WTC11 (cell line): ENCODE measurements around the gene C1QTNF8. TPM values are rescaled to one million over a fixed set of nuclear protein-coding genes. Genes with fewer than 3 reads are reported as not detected.

ENCODE experiments used
- ATAC-seq: fragments of 200-7000 bp; cut with Tn5 transposase; 2 replicates; pipeline ENCODE4 v1.10.0; 2021; ENCODE audit warnings: mild to moderate bottlenecking, moderate library complexity
- CTCF ChIA-PET: fragments of 300-600 bp; sonication (Branson Sonifier 250); formaldehyde crosslinking; loops from one replicate; lab custom pipeline; 2021; ENCODE audit warnings: antibody characterized with exemption; lab: Charles Lee
- POLR2A ChIA-PET: fragments of 350-600 bp; sonication (Branson Sonifier 250); formaldehyde crosslinking; loops from one replicate; lab custom pipeline; 2021; ENCODE audit warnings: antibody characterized with exemption; lab: Charles Lee
- DNase-seq: peaks from one replicate; pipeline ENCODE4 v3.0.0; 2021; ENCODE audit warnings: low spot score
- H3K27ac Mint-ChIP-seq: 2 replicates; pipeline ENCODE4 v1.8.0; 2021; ENCODE audit warnings: mixed read lengths
- H3K27me3 Mint-ChIP-seq: 2 replicates; pipeline ENCODE4 v1.8.0; 2021; ENCODE audit warnings: low read depth, mild to moderate bottlenecking, moderate library complexity, mixed read lengths
- H3K36me3 Mint-ChIP-seq: 2 replicates; pipeline ENCODE4 v1.8.0; 2021; ENCODE audit warnings: mixed read lengths
- H3K4me1 Mint-ChIP-seq: 2 replicates; pipeline ENCODE4 v1.8.0; 2022; ENCODE audit warnings: mixed read lengths
- H3K4me3 Mint-ChIP-seq: 2 replicates; pipeline ENCODE4 v1.8.0; 2021; ENCODE audit warnings: mild to moderate bottlenecking, moderate library complexity, mixed read lengths
- H3K9me3 Mint-ChIP-seq: 2 replicates; pipeline ENCODE4 v1.8.0; 2021; ENCODE audit warnings: mixed read lengths
- CBFB ChIP-seq: sonication (generic); formaldehyde crosslinking; IDR thresholded peaks from 2 replicates; pipeline ENCODE4 v1.8.1; 2022; ENCODE audit warnings: mild to moderate bottlenecking, low read depth, missing genetic modification reagents
- CREB1 ChIP-seq: sonication (generic); formaldehyde crosslinking; IDR thresholded peaks from 2 replicates; pipeline ENCODE4 v1.8.0; 2023; ENCODE audit warnings: mild to moderate bottlenecking, missing genetic modification reagents
- ELF4 ChIP-seq: sonication (generic); formaldehyde crosslinking; IDR thresholded peaks from 2 replicates; pipeline ENCODE4 v1.8.1; 2022; ENCODE audit warnings: low read depth, mild to moderate bottlenecking, moderate library complexity, missing genetic modification reagents
- EMX1 ChIP-seq: fragments of 250-450 bp; sonication (Bioruptor Pico); IDR thresholded peaks from 2 replicates; pipeline ENCODE4 v1.8.0; 2021; ENCODE audit warnings: mild to moderate bottlenecking
- FOXJ3 ChIP-seq: sonication (generic); formaldehyde crosslinking; IDR thresholded peaks from 2 replicates; pipeline ENCODE4 v1.9.0; 2021; ENCODE audit warnings: missing genetic modification reagents, mild to moderate bottlenecking, borderline replicate concordance
- GTF2I ChIP-seq: fragments of 250-450 bp; sonication (Bioruptor Pico); conservative IDR thresholded peaks from 2 replicates; pipeline ENCODE4 v1.4.0; 2021; ENCODE audit warnings: mild to moderate bottlenecking
- HMGA2 ChIP-seq: fragments of 250-450 bp; sonication (Bioruptor Pico); IDR thresholded peaks from 2 replicates; pipeline ENCODE4 v1.4.0; 2021; ENCODE audit warnings: mild to moderate bottlenecking, moderate library complexity
- JAZF1 ChIP-seq: fragments of 250-450 bp; sonication (Bioruptor Pico); IDR thresholded peaks from 2 replicates; pipeline ENCODE4 v1.9.0; 2021; ENCODE audit warnings: moderate library complexity, mild to moderate bottlenecking, inconsistent platforms
- KAT7 ChIP-seq: sonication (generic); formaldehyde crosslinking; IDR thresholded peaks from 2 replicates; pipeline ENCODE4 v1.8.1; 2023; ENCODE audit warnings: missing genetic modification reagents, mild to moderate bottlenecking, borderline replicate concordance
- MXD4 ChIP-seq: fragments of 250-450 bp; sonication (Bioruptor Pico); IDR thresholded peaks from 2 replicates; pipeline ENCODE4 v1.8.0; 2021; ENCODE audit warnings: mild to moderate bottlenecking, moderate library complexity, borderline replicate concordance
- NR2C2 ChIP-seq: sonication (generic); formaldehyde crosslinking; IDR thresholded peaks from 2 replicates; pipeline ENCODE4 v1.8.0; 2022; ENCODE audit warnings: mild to moderate bottlenecking, missing genetic modification reagents
- SMAD3 ChIP-seq: sonication (generic); formaldehyde crosslinking; IDR thresholded peaks from 2 replicates; pipeline ENCODE4 v1.8.0; 2022; ENCODE audit warnings: missing genetic modification reagents, mild to moderate bottlenecking, borderline replicate concordance
- SOX15 ChIP-seq: fragments of 250-450 bp; sonication (Bioruptor Pico); IDR thresholded peaks from 2 replicates; pipeline ENCODE4 v1.9.0; 2021; ENCODE audit warnings: mild to moderate bottlenecking
- TEAD1 ChIP-seq: sonication (generic); formaldehyde crosslinking; IDR thresholded peaks from 2 replicates; pipeline ENCODE4 v1.8.0; 2022; ENCODE audit warnings: mild to moderate bottlenecking, missing genetic modification reagents
- ZNF219 ChIP-seq: sonication (generic); formaldehyde crosslinking; IDR thresholded peaks from 2 replicates; pipeline ENCODE4 v1.8.0; 2023; ENCODE audit warnings: missing genetic modification reagents, mild to moderate bottlenecking, borderline replicate concordance
- ZNF263 ChIP-seq: sonication (generic); formaldehyde crosslinking; IDR thresholded peaks from 2 replicates; pipeline ENCODE4 v1.8.1; 2022; ENCODE audit warnings: low read depth, mild to moderate bottlenecking, moderate library complexity, missing genetic modification reagents
- ZNF671 ChIP-seq: fragments of 250-450 bp; sonication (Bioruptor Pico); IDR thresholded peaks from 2 replicates; pipeline ENCODE4 v1.8.0; 2021; ENCODE audit warnings: mild to moderate bottlenecking
- total RNA-seq: library from RNA; stranded (reverse); gene quantifications from 3 replicates; pipeline ENCODE4 v1.2.3, GENCODE V29; 2021
- TF ChIP-seq, protein P1 (sequence below): sonication (generic); formaldehyde crosslinking; IDR thresholded peaks from 2 replicates; pipeline ENCODE4 v1.8.1; 2023; ENCODE audit warnings: mild to moderate bottlenecking, missing genetic modification reagents
- TF ChIP-seq, protein P2 (sequence below): sonication (generic); formaldehyde crosslinking; IDR thresholded peaks from 2 replicates; pipeline ENCODE4 v1.8.1; 2022; ENCODE audit warnings: low read depth, mild to moderate bottlenecking, moderate library complexity, missing genetic modification reagents, borderline replicate concordance
- TF ChIP-seq, protein P3 (sequence below): sonication (generic); formaldehyde crosslinking; conservative IDR thresholded peaks from 2 replicates; pipeline ENCODE4 v1.8.1; 2023; ENCODE audit warnings: mild to moderate bottlenecking, low read depth, missing genetic modification reagents, moderate library complexity
- TF ChIP-seq, protein P4 (sequence below): sonication (generic); formaldehyde crosslinking; IDR thresholded peaks from 2 replicates; pipeline ENCODE4 v1.8.1; 2023; ENCODE audit warnings: mild to moderate bottlenecking, missing genetic modification reagents, borderline replicate concordance
- TF ChIP-seq, protein P5 (sequence below): fragments of 250-450 bp; sonication (Bioruptor Pico); IDR thresholded peaks from 2 replicates; pipeline ENCODE4 v1.9.0; 2021; ENCODE audit warnings: moderate library complexity, mild to moderate bottlenecking, inconsistent platforms, borderline replicate concordance
- TF ChIP-seq, protein P6 (sequence below): sonication (generic); formaldehyde crosslinking; IDR thresholded peaks from 2 replicates; pipeline ENCODE4 v1.8.0; 2022; ENCODE audit warnings: mild to moderate bottlenecking, missing genetic modification reagents

C1QTNF8 gene
- total RNA-seq, 1 experiment from 2014 or later = 0.13 TPM

DNA sequence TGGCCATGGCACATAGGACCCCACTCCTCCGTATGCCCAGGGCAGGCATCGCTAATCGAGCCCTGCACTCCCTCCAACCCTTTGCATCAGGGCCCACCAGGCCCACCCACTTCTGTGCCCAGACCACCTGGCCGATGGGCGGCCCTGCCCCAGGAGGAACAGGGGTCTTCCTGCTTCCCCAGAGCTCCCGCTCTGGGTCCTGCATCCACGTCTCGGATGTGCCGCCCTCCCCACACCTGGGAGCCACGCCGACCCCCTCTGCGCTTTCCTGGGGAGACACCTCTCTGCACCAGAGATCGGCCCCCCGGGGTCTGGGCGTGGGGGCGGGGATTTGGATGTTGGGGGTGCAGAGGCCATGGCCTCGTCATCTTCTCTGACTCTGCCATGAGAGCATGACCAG, 44.6 kb downstream of the C1QTNF8 start:
- no peak for TF ChIP-seq CREB1 (CRISPR knock-in tag)
- TF ChIP-seq ELF4 (CRISPR knock-in tag) = no peak
- TF ChIP-seq, protein P1, sequence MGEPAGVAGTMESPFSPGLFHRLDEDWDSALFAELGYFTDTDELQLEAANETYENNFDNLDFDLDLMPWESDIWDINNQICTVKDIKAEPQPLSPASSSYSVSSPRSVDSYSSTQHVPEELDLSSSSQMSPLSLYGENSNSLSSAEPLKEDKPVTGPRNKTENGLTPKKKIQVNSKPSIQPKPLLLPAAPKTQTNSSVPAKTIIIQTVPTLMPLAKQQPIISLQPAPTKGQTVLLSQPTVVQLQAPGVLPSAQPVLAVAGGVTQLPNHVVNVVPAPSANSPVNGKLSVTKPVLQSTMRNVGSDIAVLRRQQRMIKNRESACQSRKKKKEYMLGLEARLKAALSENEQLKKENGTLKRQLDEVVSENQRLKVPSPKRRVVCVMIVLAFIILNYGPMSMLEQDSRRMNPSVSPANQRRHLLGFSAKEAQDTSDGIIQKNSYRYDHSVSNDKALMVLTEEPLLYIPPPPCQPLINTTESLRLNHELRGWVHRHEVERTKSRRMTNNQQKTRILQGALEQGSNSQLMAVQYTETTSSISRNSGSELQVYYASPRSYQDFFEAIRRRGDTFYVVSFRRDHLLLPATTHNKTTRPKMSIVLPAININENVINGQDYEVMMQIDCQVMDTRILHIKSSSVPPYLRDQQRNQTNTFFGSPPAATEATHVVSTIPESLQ (CRISPR knock-in tag) = no peak
- TF ChIP-seq, protein P2, sequence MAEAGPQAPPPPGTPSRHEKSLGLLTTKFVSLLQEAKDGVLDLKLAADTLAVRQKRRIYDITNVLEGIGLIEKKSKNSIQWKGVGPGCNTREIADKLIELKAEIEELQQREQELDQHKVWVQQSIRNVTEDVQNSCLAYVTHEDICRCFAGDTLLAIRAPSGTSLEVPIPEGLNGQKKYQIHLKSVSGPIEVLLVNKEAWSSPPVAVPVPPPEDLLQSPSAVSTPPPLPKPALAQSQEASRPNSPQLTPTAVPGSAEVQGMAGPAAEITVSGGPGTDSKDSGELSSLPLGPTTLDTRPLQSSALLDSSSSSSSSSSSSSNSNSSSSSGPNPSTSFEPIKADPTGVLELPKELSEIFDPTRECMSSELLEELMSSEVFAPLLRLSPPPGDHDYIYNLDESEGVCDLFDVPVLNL = no peak
- no peak for TF ChIP-seq ZNF219
- no peak for TF ChIP-seq CBFB (CRISPR knock-in tag)
- TF ChIP-seq GTF2I (CRISPR knock-in tag) = no peak
- TF ChIP-seq ZNF263 = no peak
- TF ChIP-seq, protein P3, sequence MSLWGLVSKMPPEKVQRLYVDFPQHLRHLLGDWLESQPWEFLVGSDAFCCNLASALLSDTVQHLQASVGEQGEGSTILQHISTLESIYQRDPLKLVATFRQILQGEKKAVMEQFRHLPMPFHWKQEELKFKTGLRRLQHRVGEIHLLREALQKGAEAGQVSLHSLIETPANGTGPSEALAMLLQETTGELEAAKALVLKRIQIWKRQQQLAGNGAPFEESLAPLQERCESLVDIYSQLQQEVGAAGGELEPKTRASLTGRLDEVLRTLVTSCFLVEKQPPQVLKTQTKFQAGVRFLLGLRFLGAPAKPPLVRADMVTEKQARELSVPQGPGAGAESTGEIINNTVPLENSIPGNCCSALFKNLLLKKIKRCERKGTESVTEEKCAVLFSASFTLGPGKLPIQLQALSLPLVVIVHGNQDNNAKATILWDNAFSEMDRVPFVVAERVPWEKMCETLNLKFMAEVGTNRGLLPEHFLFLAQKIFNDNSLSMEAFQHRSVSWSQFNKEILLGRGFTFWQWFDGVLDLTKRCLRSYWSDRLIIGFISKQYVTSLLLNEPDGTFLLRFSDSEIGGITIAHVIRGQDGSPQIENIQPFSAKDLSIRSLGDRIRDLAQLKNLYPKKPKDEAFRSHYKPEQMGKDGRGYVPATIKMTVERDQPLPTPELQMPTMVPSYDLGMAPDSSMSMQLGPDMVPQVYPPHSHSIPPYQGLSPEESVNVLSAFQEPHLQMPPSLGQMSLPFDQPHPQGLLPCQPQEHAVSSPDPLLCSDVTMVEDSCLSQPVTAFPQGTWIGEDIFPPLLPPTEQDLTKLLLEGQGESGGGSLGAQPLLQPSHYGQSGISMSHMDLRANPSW (CRISPR knock-in tag) = no peak
- TF ChIP-seq, protein P4, sequence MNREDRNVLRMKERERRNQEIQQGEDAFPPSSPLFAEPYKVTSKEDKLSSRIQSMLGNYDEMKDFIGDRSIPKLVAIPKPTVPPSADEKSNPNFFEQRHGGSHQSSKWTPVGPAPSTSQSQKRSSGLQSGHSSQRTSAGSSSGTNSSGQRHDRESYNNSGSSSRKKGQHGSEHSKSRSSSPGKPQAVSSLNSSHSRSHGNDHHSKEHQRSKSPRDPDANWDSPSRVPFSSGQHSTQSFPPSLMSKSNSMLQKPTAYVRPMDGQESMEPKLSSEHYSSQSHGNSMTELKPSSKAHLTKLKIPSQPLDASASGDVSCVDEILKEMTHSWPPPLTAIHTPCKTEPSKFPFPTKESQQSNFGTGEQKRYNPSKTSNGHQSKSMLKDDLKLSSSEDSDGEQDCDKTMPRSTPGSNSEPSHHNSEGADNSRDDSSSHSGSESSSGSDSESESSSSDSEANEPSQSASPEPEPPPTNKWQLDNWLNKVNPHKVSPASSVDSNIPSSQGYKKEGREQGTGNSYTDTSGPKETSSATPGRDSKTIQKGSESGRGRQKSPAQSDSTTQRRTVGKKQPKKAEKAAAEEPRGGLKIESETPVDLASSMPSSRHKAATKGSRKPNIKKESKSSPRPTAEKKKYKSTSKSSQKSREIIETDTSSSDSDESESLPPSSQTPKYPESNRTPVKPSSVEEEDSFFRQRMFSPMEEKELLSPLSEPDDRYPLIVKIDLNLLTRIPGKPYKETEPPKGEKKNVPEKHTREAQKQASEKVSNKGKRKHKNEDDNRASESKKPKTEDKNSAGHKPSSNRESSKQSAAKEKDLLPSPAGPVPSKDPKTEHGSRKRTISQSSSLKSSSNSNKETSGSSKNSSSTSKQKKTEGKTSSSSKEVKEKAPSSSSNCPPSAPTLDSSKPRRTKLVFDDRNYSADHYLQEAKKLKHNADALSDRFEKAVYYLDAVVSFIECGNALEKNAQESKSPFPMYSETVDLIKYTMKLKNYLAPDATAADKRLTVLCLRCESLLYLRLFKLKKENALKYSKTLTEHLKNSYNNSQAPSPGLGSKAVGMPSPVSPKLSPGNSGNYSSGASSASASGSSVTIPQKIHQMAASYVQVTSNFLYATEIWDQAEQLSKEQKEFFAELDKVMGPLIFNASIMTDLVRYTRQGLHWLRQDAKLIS = no peak
- TF ChIP-seq SMAD3 (CRISPR knock-in tag) = no peak
- TF ChIP-seq, protein P5, sequence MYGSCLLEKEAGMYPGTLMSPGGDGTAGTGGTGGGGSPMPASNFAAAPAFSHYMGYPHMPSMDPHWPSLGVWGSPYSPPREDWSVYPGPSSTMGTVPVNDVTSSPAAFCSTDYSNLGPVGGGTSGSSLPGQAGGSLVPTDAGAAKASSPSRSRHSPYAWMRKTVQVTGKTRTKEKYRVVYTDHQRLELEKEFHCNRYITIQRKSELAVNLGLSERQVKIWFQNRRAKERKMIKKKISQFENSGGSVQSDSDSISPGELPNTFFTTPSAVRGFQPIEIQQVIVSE (CRISPR knock-in tag) = no peak
- TF ChIP-seq HMGA2 (CRISPR knock-in tag) = no peak
- no peak for TF ChIP-seq JAZF1 (CRISPR knock-in tag)
- Mint-ChIP-seq H3K9me3 (no peaks in the 10 kb centered on the region), H3K27ac (no peak overlapping the region), H3K36me3 (no peaks in the 10 kb centered on the region), H3K27me3 (no peaks in the 10 kb centered on the region), H3K4me3 (no peak overlapping the region), H3K4me1 (no peaks in the 10 kb centered on the region)
- POLR2A ChIA-PET = no interaction called here
- CTCF ChIA-PET = no interaction called here
- DNase-seq (no peak), ATAC-seq (no peak)

DNA sequence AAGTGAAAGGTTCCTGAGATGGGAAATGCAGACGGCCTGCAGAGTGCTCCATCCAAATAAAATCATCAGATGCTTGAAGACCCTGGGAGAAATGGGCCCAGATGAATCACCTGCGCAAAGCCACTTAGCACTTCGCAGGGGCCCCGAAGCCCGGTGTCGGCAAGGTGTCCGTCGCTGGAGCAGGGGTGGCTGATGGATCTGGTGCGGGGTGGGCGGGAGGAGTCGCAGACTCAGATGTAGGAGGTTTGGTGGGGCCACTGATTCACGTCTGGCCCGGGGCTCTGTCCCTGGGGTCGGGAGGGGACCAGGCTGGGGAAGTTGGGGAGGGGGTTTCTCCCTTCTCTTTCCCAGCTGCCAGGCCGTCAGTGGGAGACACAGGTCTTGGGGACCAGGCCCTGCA, 45.1 kb downstream of the C1QTNF8 start:
- DNase-seq (no peak), ATAC-seq (no peak)
- H3K27me3 Mint-ChIP-seq = no peaks in the 10 kb centered on the region
- H3K9me3 Mint-ChIP-seq = no peaks in the 10 kb centered on the region
- no peak overlapping the region for H3K27ac Mint-ChIP-seq
- POLR2A ChIA-PET = no interaction called here
- H3K36me3 Mint-ChIP-seq = no peaks in the 10 kb centered on the region
- CTCF ChIA-PET = no interaction called here
- H3K4me3 Mint-ChIP-seq = no peak overlapping the region
- no peaks in the 10 kb centered on the region for H3K4me1 Mint-ChIP-seq
- TF ChIP-seq, protein P4 = no peak
- TF ChIP-seq KAT7 (CRISPR knock-in tag) = no peak
- TF ChIP-seq, protein P6, sequence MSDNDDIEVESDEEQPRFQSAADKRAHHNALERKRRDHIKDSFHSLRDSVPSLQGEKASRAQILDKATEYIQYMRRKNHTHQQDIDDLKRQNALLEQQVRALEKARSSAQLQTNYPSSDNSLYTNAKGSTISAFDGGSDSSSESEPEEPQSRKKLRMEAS = no peak
- TF ChIP-seq EMX1 (CRISPR knock-in tag) = no peak
- no peak for TF ChIP-seq FOXJ3 (CRISPR knock-in tag)
- no peak for TF ChIP-seq MXD4 (CRISPR knock-in tag)
- no peak for TF ChIP-seq ZNF671 (CRISPR knock-in tag)
- TF ChIP-seq SOX15 = no peak
- TF ChIP-seq TEAD1 (CRISPR knock-in tag) = no peak
- TF ChIP-seq NR2C2 (CRISPR knock-in tag) = no peak
